Measurements from ENCODE around the gene KCTD6. TPM values are rescaled to one million over a fixed set of nuclear protein-coding genes. Genes with fewer than 3 reads are reported as not detected.
"Not testable (repeated sequence)": the region's sequence is repeated elsewhere in the genome, so short reads cannot be mapped to it uniquely, and the experiment has no call there.

The KCTD6 gene
- total RNA-seq, 1 donor from 2014 or later, result 7.1 TPM

- no peak for DNase-seq (ENCODE audit: extremely low read depth, low read depth, low spot score)
Measured at GRCh38 chr3:58521917-58522631, 30.2 kb downstream of the KCTD6 start.

GRCh38 chr3:58522759-58523425 is 31.0 kb downstream of the KCTD6 start:
- no peak for DNase-seq (ENCODE audit: extremely low read depth, low read depth, low spot score)

GRCh38 chr3:58524326-58524888 is 32.5 kb downstream of the KCTD6 start:
- DNase-seq (ENCODE audit: extremely low read depth, low read depth, low spot score), result no peak

- DNase-seq (ENCODE audit: extremely low read depth, low read depth, low spot score), result no peak
Measured at GRCh38 chr3:58526515-58526957, 34.6 kb downstream of the KCTD6 start.

GRCh38 chr3:58527440-58527839 is 35.5 kb downstream of the KCTD6 start:
- DNase-seq (ENCODE audit: extremely low read depth, low read depth, low spot score), result not testable (repeated sequence)

- no peak for DNase-seq (ENCODE audit: extremely low read depth, low read depth, low spot score)
Measured at GRCh38 chr3:58528629-58529028, 36.7 kb downstream of the KCTD6 start.

GRCh38 chr3:58529516-58530353 is 37.8 kb downstream of the KCTD6 start:
- DNase-seq (ENCODE audit: extremely low read depth, low read depth, low spot score), result no peak

GRCh38 chr3:58530354-58530865 is 38.5 kb downstream of the KCTD6 start:
- no peak for DNase-seq (ENCODE audit: extremely low read depth, low read depth, low spot score)

- DNase-seq (ENCODE audit: extremely low read depth, low read depth, low spot score), result no peak
Measured at GRCh38 chr3:58531555-58531954, 39.7 kb downstream of the KCTD6 start.

- DNase-seq (ENCODE audit: extremely low read depth, low read depth, low spot score), result no peak
Measured at GRCh38 chr3:58531956-58532355, 40.1 kb downstream of the KCTD6 start.

- DNase-seq (ENCODE audit: extremely low read depth, low read depth, low spot score), result no peak
Measured at GRCh38 chr3:58532794-58533220, 40.9 kb downstream of the KCTD6 start.

GRCh38 chr3:58534592-58535494 is 42.9 kb downstream of the KCTD6 start:
- DNase-seq (ENCODE audit: extremely low read depth, low read depth, low spot score), result no peak

GRCh38 chr3:58535531-58536500 is 43.9 kb downstream of the KCTD6 start:
- no peak for DNase-seq (ENCODE audit: extremely low read depth, low read depth, low spot score)

GRCh38 chr3:58536501-58537411 is 44.9 kb downstream of the KCTD6 start, which contains the start of gene ACOX2:
Gene ACOX2, minus strand, starts transcription at chr3:58537190. Its CDS starts 2,084 bp downstream, at chr3:58535106.
- DNase-seq (ENCODE audit: extremely low read depth, low read depth, low spot score), result no peak

- no peak for DNase-seq (ENCODE audit: extremely low read depth, low read depth, low spot score)
Measured at GRCh38 chr3:58537412-58538301, 45.8 kb downstream of the KCTD6 start.

- no peak for DNase-seq (ENCODE audit: extremely low read depth, low read depth, low spot score)
Measured at GRCh38 chr3:58539626-58540025, 47.7 kb downstream of the KCTD6 start.
